Measurements from ENCODE around the gene PDE6A. TPM values are rescaled to one million over a fixed set of nuclear protein-coding genes. Genes with fewer than 3 reads are reported as not detected.

Gene PDE6A
- total RNA-seq, 1 donor from 2014 or later: not detected

- DNase-seq (no peak), ATAC-seq (no peak)
- H3K9me3 ChIP-seq: no peaks in the 10 kb centered on the region
- no peaks in the 10 kb centered on the region for H3K36me3 ChIP-seq
- no peak overlapping the region for H3K4me3 ChIP-seq
- no peaks in the 10 kb centered on the region for H3K27me3 ChIP-seq (ENCODE audit: low read depth)
- no peak for TF ChIP-seq CTCF (IDR thresholded peaks at IDR 0.05)
- H3K4me1 ChIP-seq: no peaks in the 10 kb centered on the region
- intact Hi-C loops (cut with DNase I): no loop called here
- no peak overlapping the region for H3K27ac ChIP-seq
These were observed 40.2 kb downstream of the PDE6A start for GRCh38 chr5:149904293-149904886.

DNA sequence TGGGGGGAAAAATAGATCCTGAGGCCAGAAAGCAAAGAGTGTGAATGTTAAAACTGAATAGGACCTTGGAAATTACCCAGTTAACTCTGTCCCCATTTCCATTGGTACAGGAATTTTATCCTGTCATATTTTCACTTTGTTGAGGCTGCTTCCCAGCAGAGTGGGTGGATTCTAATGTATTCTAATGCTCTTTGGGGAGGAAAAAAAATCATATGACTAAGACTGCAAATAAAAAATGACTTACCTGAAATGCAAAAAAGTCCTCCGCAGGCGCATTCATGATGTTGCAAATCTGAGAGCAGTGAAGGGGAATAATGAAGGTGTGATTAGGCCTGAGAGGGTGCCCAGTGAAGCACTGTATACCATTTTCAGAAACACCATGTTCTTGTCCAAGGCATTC, 41.2 kb downstream of the PDE6A start:
- H3K4me1 ChIP-seq: no peaks in the 10 kb centered on the region
- ATAC-seq: no peak
- no peak for TF ChIP-seq CTCF (IDR thresholded peaks at IDR 0.05)
- H3K27me3 ChIP-seq (ENCODE audit: low read depth): no peaks in the 10 kb centered on the region
- no peaks in the 10 kb centered on the region for H3K36me3 ChIP-seq
- no peak for DNase-seq
- H3K9me3 ChIP-seq: no peaks in the 10 kb centered on the region
- intact Hi-C loops (cut with DNase I): no loop called here
- H3K4me3 ChIP-seq: no peak overlapping the region
- no peak overlapping the region for H3K27ac ChIP-seq

DNA sequence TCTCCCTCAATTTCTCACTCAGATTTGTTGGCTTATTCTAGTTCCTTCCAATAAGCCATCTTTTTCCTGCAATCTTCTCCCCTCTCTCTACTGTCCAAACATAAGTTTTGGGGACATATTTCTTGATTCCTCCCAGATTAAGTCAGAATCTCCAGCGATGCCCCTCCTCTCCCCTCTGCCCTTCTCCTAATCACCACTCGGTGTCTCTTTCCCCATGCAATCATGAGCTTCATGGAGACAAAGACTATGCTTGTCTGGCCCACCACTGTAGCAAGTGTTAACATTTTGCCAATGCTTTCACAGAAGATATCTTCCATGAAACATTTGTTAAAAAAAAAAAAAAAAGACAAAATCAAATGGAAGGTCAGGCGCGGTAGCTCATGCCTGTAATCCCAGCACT, 42.4 kb downstream of the PDE6A start:
- no peak for ATAC-seq
- no peaks in the 10 kb centered on the region for H3K27me3 ChIP-seq (ENCODE audit: low read depth)
- H3K4me3 ChIP-seq: no peak overlapping the region
- H3K4me1 ChIP-seq: no peaks in the 10 kb centered on the region
- H3K27ac ChIP-seq: no peak overlapping the region
- H3K9me3 ChIP-seq: no peaks in the 10 kb centered on the region
- no peaks in the 10 kb centered on the region for H3K36me3 ChIP-seq
- no peak for DNase-seq
- intact Hi-C loops (cut with DNase I): no loop called here
- no peak for TF ChIP-seq CTCF (IDR thresholded peaks at IDR 0.05)

- no peaks in the 10 kb centered on the region for H3K4me1 ChIP-seq
- no peaks in the 10 kb centered on the region for H3K36me3 ChIP-seq
- no peak overlapping the region for H3K27ac ChIP-seq
- ATAC-seq (no peak), DNase-seq (no peak)
- intact Hi-C loops (cut with DNase I): no loop called here
- no peak overlapping the region for H3K4me3 ChIP-seq
- H3K27me3 ChIP-seq (ENCODE audit: low read depth): no peaks in the 10 kb centered on the region
- no peaks in the 10 kb centered on the region for H3K9me3 ChIP-seq
- no peak for TF ChIP-seq CTCF (IDR thresholded peaks at IDR 0.05)
These were observed 43.1 kb downstream of the PDE6A start for GRCh38 chr5:149901511-149901910.

DNA sequence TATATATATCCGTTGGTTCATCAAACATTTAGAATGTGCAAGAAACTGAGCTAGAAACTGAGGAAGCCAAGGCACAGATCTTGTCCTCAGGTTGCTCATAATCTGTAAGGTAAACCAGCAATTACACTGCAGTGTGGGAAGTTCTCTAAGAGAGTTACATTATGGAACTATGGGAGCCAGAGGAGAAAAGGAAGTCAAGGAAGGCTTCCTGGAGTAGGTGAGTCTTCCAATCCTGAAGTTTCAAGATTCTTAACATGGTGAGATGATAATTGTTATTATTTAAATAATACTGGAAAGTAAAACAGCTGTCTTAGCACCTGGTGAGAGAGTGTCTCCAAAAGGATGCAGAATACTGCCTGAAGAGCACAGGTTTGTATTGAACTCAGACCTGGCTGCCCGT, 44.2 kb downstream of the PDE6A start:
- Histone ChIP-seq H3K9me3 (no peaks in the 10 kb centered on the region), H3K27me3 (ENCODE audit: low read depth) (no peaks in the 10 kb centered on the region), H3K4me3 (no peak overlapping the region), H3K36me3 (no peaks in the 10 kb centered on the region), H3K27ac (no peak overlapping the region), H3K4me1 (no peaks in the 10 kb centered on the region)
- no peak for TF ChIP-seq CTCF (IDR thresholded peaks at IDR 0.05)
- intact Hi-C loops (cut with DNase I): no loop called here
- DNase-seq: no peak
- no peak for ATAC-seq

- Histone ChIP-seq H3K27ac (no peak overlapping the region), H3K27me3 (ENCODE audit: low read depth) (no peaks in the 10 kb centered on the region), H3K36me3 (no peaks in the 10 kb centered on the region), H3K4me3 (no peak overlapping the region), H3K4me1 (no peaks in the 10 kb centered on the region), H3K9me3 (no peaks in the 10 kb centered on the region)
- DNase-seq (no peak), ATAC-seq (no peak)
- intact Hi-C loops (cut with DNase I): no loop called here
- no peak for TF ChIP-seq CTCF (IDR thresholded peaks at IDR 0.05)
These were observed 45.8 kb downstream of the PDE6A start for GRCh38 chr5:149898811-149899210.

All from lower lobe of right lung (tissue), 2 donors.